Stomach (tissue), 4 donors: ENCODE measurements around the gene HOXA6.

Experiments used
- CTCF ChIP-seq, 7 experiments: fragments of 450-650 bp in 4 of 7; fragments of 200-600 bp in 3 of 7; sonication (generic) in 3 of 7; IDR thresholded peaks; one replicate each; pipeline ENCODE4 v1.5.1; 2016 to 2019; ENCODE audit warnings: antibody characterized with exemption in 7 of 7, control low read depth in 2 of 7, mild to moderate bottlenecking in 1 of 7
- POLR2A ChIP-seq, 4 donors: fragments of 450-650 bp; IDR thresholded peaks; one replicate each; pipeline ENCODE4 v1.6.1; 2016; ENCODE audit warnings: antibody characterized with exemption in 4 of 4, control low read depth in 2 of 4, mild to moderate bottlenecking in 1 of 4, moderate library complexity in 1 of 4
- POLR2AphosphoS5 ChIP-seq, 3 donors: sonication (generic); formaldehyde crosslinking; IDR thresholded peaks; one replicate each; pipeline ENCODE4 v1.6.1; 2016; ENCODE audit warnings: antibody characterized with exemption in 3 of 3

DNA sequence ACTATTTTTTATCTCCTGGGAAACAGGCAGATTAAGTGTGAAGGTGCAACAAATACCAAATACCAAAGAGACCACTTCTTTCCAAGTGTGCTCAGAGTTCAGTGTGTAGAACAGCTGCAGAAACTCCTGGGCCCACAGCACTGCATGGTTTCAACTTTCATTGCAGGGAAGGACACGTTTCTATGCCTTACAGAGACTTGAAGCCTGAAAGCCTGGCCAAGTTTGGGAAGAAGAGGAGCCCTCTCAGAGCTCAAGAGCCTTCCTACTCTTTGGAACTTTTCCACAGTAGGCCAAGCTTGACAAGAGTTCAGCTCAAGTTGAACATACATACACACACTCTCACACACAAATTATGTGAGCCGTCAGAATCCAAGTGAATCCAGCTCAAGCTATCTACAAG is 19.5 kb downstream of the HOXA6 start:
- TF ChIP-seq CTCF (IDR thresholded peaks at IDR 0.05): no peak
- no peak for TF ChIP-seq POLR2A (IDR thresholded peaks at IDR 0.05)
- no peak for TF ChIP-seq POLR2AphosphoS5 (IDR thresholded peaks at IDR 0.05)
